ENCODE measurements around the gene PSMB9.

PSMB9 gene

GRCh38 chr6:32889533-32889932 is 35.5 kb downstream of the PSMB9 start:
- no peak overlapping the region for H3K9ac ChIP-seq (ENCODE audit: low read length)
- H4K5ac ChIP-seq (ENCODE audit: low read length) = no peak overlapping the region
- no peak overlapping the region for H3K56ac ChIP-seq (ENCODE audit: low read length)
- H3K36me3 ChIP-seq (ENCODE audit: control insufficient read depth, insufficient read depth, low read length) = no peaks in the 10 kb centered on the region
- no peak overlapping the region for H3K27ac ChIP-seq (ENCODE audit: low read depth, low read length)
- no peaks in the 10 kb centered on the region for H3K4me1 ChIP-seq (ENCODE audit: control insufficient read depth, low read depth, low read length)
- H3K27me3 ChIP-seq (ENCODE audit: insufficient read depth, low read length, poor library complexity) = no peaks in the 10 kb centered on the region
- no peak overlapping the region for H4K8ac ChIP-seq (ENCODE audit: low read depth, low read length)
- no peaks in the 10 kb centered on the region for H3K79me1 ChIP-seq (ENCODE audit: low read length)
- no CpG with 5 or more reads among the region's 1 CpG for WGBS (ENCODE audit: extremely low coverage, insufficient coverage, low lambda C conversion rate)
- no peak overlapping the region for H2BK5ac ChIP-seq (ENCODE audit: low read length)
- no peak overlapping the region for H2BK15ac ChIP-seq (replicated peaks; ENCODE audit: low read depth)
- H2BK120ac ChIP-seq (ENCODE audit: low read depth, low read length) = no peak overlapping the region
- no peak overlapping the region for H3K23ac ChIP-seq (ENCODE audit: low read length)
- no peak overlapping the region for H3K4me3 ChIP-seq (ENCODE audit: low read length)
- H3K4me2 ChIP-seq (ENCODE audit: low read length) = no peak overlapping the region
- H3K18ac ChIP-seq (ENCODE audit: low read length) = no peak overlapping the region
- H3K4ac ChIP-seq (ENCODE audit: low read depth, low read length) = no peak overlapping the region
- no peaks in the 10 kb centered on the region for H3K79me2 ChIP-seq (ENCODE audit: control insufficient read depth, insufficient read depth, low read length)
- H2AK5ac ChIP-seq (ENCODE audit: low read length) = no peak overlapping the region
- DNase-seq = no peak

GRCh38 chr6:32890831-32891230 is 36.8 kb downstream of the PSMB9 start:
- Histone ChIP-seq H2BK15ac (replicated peaks; ENCODE audit: low read depth) (no peak overlapping the region), H2AK5ac (ENCODE audit: low read length) (no peak overlapping the region), H3K4me1 (ENCODE audit: control insufficient read depth, low read depth, low read length) (peaks cover 5% of the 10 kb centered on the region), H3K27me3 (ENCODE audit: insufficient read depth, low read length, poor library complexity) (no peaks in the 10 kb centered on the region), H3K4me2 (ENCODE audit: low read length) (no peak overlapping the region), H2BK120ac (ENCODE audit: low read depth, low read length) (no peak overlapping the region), H4K5ac (ENCODE audit: low read length) (no peak overlapping the region), H3K9ac (ENCODE audit: low read length) (no peak overlapping the region), H3K56ac (ENCODE audit: low read length) (no peak overlapping the region), H3K23ac (ENCODE audit: low read length) (no peak overlapping the region), H3K36me3 (ENCODE audit: control insufficient read depth, insufficient read depth, low read length) (no peaks in the 10 kb centered on the region), H3K4me3 (ENCODE audit: low read length) (no peak overlapping the region), H3K18ac (ENCODE audit: low read length) (no peak overlapping the region), H4K8ac (ENCODE audit: low read depth, low read length) (no peak overlapping the region), H3K79me2 (ENCODE audit: control insufficient read depth, insufficient read depth, low read length) (peaks cover 5% of the 10 kb centered on the region), H3K4ac (ENCODE audit: low read depth, low read length) (no peak overlapping the region), H3K27ac (ENCODE audit: low read depth, low read length) (no peak overlapping the region), H2BK5ac (ENCODE audit: low read length) (no peak overlapping the region), H3K79me1 (ENCODE audit: low read length) (peaks cover 4% of the 10 kb centered on the region)
- no CpG with 5 or more reads among the region's 1 CpG for WGBS (ENCODE audit: extremely low coverage, insufficient coverage, low lambda C conversion rate)
- DNase-seq = no peak

GRCh38 chr6:32894085-32895005 is 40.4 kb downstream of the PSMB9 start:
- Histone ChIP-seq H2BK120ac (ENCODE audit: low read depth, low read length) (no peak overlapping the region), H3K4me3 (ENCODE audit: low read length) (peak overlapping the region; percentile 83), H3K9ac (ENCODE audit: low read length) (peak overlapping the region; percentile 87), H3K79me2 (ENCODE audit: control insufficient read depth, insufficient read depth, low read length) (peaks cover 10% of the 10 kb centered on the region), H4K5ac (ENCODE audit: low read length) (no peak overlapping the region), H2BK15ac (replicated peaks; ENCODE audit: low read depth) (no peak overlapping the region), H3K56ac (ENCODE audit: low read length) (peak overlapping the region; percentile 94), H3K4me2 (ENCODE audit: low read length) (peak overlapping the region; percentile 81), H3K18ac (ENCODE audit: low read length) (peak overlapping the region; percentile 56), H3K23ac (ENCODE audit: low read length) (peak overlapping the region; percentile 51), H2BK5ac (ENCODE audit: low read length) (peak overlapping the region; percentile 76), H3K36me3 (ENCODE audit: control insufficient read depth, insufficient read depth, low read length) (no peaks in the 10 kb centered on the region), H3K4ac (ENCODE audit: low read depth, low read length) (peak overlapping the region; percentile 40), H3K27ac (ENCODE audit: low read depth, low read length) (peak overlapping the region; percentile 93), H4K8ac (ENCODE audit: low read depth, low read length) (no peak overlapping the region), H2AK5ac (ENCODE audit: low read length) (no peak overlapping the region), H3K79me1 (ENCODE audit: low read length) (peaks cover 13% of the 10 kb centered on the region), H3K27me3 (ENCODE audit: insufficient read depth, low read length, poor library complexity) (no peaks in the 10 kb centered on the region), H3K4me1 (ENCODE audit: control insufficient read depth, low read depth, low read length) (peaks cover 5% of the 10 kb centered on the region)
- no CpG with 5 or more reads among the region's 61 CpGs for WGBS (ENCODE audit: extremely low coverage, insufficient coverage, low lambda C conversion rate)
- peak; percentile 96 for DNase-seq

GRCh38 chr6:32895006-32895345 is 41.0 kb downstream of the PSMB9 start:
- Histone ChIP-seq H3K27ac (ENCODE audit: low read depth, low read length) (no peak overlapping the region), H3K36me3 (ENCODE audit: control insufficient read depth, insufficient read depth, low read length) (no peaks in the 10 kb centered on the region), H4K8ac (ENCODE audit: low read depth, low read length) (no peak overlapping the region), H3K4me2 (ENCODE audit: low read length) (peak overlapping the region; percentile 81), H2AK5ac (ENCODE audit: low read length) (no peak overlapping the region), H3K4ac (ENCODE audit: low read depth, low read length) (no peak overlapping the region), H3K56ac (ENCODE audit: low read length) (peak overlapping the region; percentile 94), H3K4me3 (ENCODE audit: low read length) (peak overlapping the region; percentile 83), H2BK5ac (ENCODE audit: low read length) (no peak overlapping the region), H3K23ac (ENCODE audit: low read length) (no peak overlapping the region), H4K5ac (ENCODE audit: low read length) (no peak overlapping the region), H3K4me1 (ENCODE audit: control insufficient read depth, low read depth, low read length) (peaks cover 5% of the 10 kb centered on the region), H3K79me1 (ENCODE audit: low read length) (peaks cover 13% of the 10 kb centered on the region), H3K27me3 (ENCODE audit: insufficient read depth, low read length, poor library complexity) (no peaks in the 10 kb centered on the region), H3K79me2 (ENCODE audit: control insufficient read depth, insufficient read depth, low read length) (peaks cover 10% of the 10 kb centered on the region), H2BK120ac (ENCODE audit: low read depth, low read length) (no peak overlapping the region), H3K9ac (ENCODE audit: low read length) (peak overlapping the region; percentile 84), H3K18ac (ENCODE audit: low read length) (no peak overlapping the region), H2BK15ac (replicated peaks; ENCODE audit: low read depth) (no peak overlapping the region)
- no peak for DNase-seq
- WGBS (ENCODE audit: extremely low coverage, insufficient coverage, low lambda C conversion rate) = no CpG with 5 or more reads among the region's 8 CpGs

- Histone ChIP-seq H2AK5ac (ENCODE audit: low read length) (no peak overlapping the region), H3K18ac (ENCODE audit: low read length) (no peak overlapping the region), H3K36me3 (ENCODE audit: control insufficient read depth, insufficient read depth, low read length) (no peaks in the 10 kb centered on the region), H3K79me1 (ENCODE audit: low read length) (no peaks in the 10 kb centered on the region), H3K27ac (ENCODE audit: low read depth, low read length) (no peak overlapping the region), H3K79me2 (ENCODE audit: control insufficient read depth, insufficient read depth, low read length) (no peaks in the 10 kb centered on the region), H4K5ac (ENCODE audit: low read length) (no peak overlapping the region), H3K9ac (ENCODE audit: low read length) (no peak overlapping the region), H3K56ac (ENCODE audit: low read length) (no peak overlapping the region), H4K8ac (ENCODE audit: low read depth, low read length) (no peak overlapping the region), H2BK5ac (ENCODE audit: low read length) (no peak overlapping the region), H3K4ac (ENCODE audit: low read depth, low read length) (no peak overlapping the region), H3K23ac (ENCODE audit: low read length) (no peak overlapping the region), H3K27me3 (ENCODE audit: insufficient read depth, low read length, poor library complexity) (no peaks in the 10 kb centered on the region), H3K4me1 (ENCODE audit: control insufficient read depth, low read depth, low read length) (no peaks in the 10 kb centered on the region), H2BK120ac (ENCODE audit: low read depth, low read length) (no peak overlapping the region), H3K4me2 (ENCODE audit: low read length) (no peak overlapping the region), H2BK15ac (replicated peaks; ENCODE audit: low read depth) (no peak overlapping the region), H3K4me3 (ENCODE audit: low read length) (no peak overlapping the region)
- no peak for DNase-seq
These were observed 50.0 kb downstream of the PSMB9 start for GRCh38 chr6:32903952-32904351.

- Histone ChIP-seq H3K79me1 (ENCODE audit: low read length) (no peaks in the 10 kb centered on the region), H4K8ac (ENCODE audit: low read depth, low read length) (no peak overlapping the region), H2BK120ac (ENCODE audit: low read depth, low read length) (no peak overlapping the region), H3K27ac (ENCODE audit: low read depth, low read length) (no peak overlapping the region), H3K4ac (ENCODE audit: low read depth, low read length) (no peak overlapping the region), H3K36me3 (ENCODE audit: control insufficient read depth, insufficient read depth, low read length) (no peaks in the 10 kb centered on the region), H2BK5ac (ENCODE audit: low read length) (no peak overlapping the region), H3K56ac (ENCODE audit: low read length) (no peak overlapping the region), H3K23ac (ENCODE audit: low read length) (no peak overlapping the region), H3K4me2 (ENCODE audit: low read length) (no peak overlapping the region), H3K18ac (ENCODE audit: low read length) (no peak overlapping the region), H2BK15ac (replicated peaks; ENCODE audit: low read depth) (no peak overlapping the region), H3K79me2 (ENCODE audit: control insufficient read depth, insufficient read depth, low read length) (no peaks in the 10 kb centered on the region), H3K4me3 (ENCODE audit: low read length) (no peak overlapping the region), H3K4me1 (ENCODE audit: control insufficient read depth, low read depth, low read length) (no peaks in the 10 kb centered on the region), H4K5ac (ENCODE audit: low read length) (no peak overlapping the region), H2AK5ac (ENCODE audit: low read length) (no peak overlapping the region), H3K9ac (ENCODE audit: low read length) (no peak overlapping the region), H3K27me3 (ENCODE audit: insufficient read depth, low read length, poor library complexity) (no peaks in the 10 kb centered on the region)
- no CpG with 5 or more reads among the region's 2 CpGs for WGBS (ENCODE audit: extremely low coverage, insufficient coverage, low lambda C conversion rate)
- no peak for DNase-seq
These were observed 51.1 kb downstream of the PSMB9 start for GRCh38 chr6:32905078-32905477.

Data from mesendoderm (in vitro differentiated cells).